Loucy (cell line): ENCODE measurements around the gene ANKS3.

Experiments used
- EZH2phosphoT487 ChIP-seq: fragments of 200-600 bp; IDR thresholded peaks from 2 replicates; pipeline ENCODE4 v1.6.1; 2018; ENCODE audit warnings: antibody characterized with exemption, mild to moderate bottlenecking, moderate library complexity, borderline replicate concordance
- TF ChIP-seq, protein P1 (sequence below): fragments of 200-600 bp; sonication (generic); conservative IDR thresholded peaks from 2 replicates; pipeline ENCODE4 v1.5.1; 2014; ENCODE audit warnings: mild to moderate bottlenecking, antibody characterized with exemption, low read length

DNA sequence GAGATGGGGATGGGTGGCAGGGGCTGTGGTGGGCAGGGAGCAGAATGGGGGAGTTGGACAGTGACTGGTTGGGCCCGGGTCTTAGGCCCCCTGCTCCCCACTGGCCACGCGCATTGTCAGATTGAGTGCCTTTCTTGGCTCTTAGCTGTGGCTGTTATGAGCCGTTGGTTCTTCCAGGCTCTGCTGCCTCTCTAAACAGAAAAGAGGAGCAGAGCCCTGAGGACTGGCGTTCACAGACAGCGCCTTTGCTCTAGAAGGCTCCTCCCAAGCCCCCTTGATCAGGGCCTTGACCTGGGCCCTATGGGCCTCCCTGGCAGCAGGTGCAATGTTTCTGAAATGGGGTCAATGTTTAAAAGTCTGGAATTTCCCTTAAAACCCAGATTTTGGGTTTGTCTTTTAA lies 55.5 kb downstream of the ANKS3 start:
- TF ChIP-seq, protein P1, sequence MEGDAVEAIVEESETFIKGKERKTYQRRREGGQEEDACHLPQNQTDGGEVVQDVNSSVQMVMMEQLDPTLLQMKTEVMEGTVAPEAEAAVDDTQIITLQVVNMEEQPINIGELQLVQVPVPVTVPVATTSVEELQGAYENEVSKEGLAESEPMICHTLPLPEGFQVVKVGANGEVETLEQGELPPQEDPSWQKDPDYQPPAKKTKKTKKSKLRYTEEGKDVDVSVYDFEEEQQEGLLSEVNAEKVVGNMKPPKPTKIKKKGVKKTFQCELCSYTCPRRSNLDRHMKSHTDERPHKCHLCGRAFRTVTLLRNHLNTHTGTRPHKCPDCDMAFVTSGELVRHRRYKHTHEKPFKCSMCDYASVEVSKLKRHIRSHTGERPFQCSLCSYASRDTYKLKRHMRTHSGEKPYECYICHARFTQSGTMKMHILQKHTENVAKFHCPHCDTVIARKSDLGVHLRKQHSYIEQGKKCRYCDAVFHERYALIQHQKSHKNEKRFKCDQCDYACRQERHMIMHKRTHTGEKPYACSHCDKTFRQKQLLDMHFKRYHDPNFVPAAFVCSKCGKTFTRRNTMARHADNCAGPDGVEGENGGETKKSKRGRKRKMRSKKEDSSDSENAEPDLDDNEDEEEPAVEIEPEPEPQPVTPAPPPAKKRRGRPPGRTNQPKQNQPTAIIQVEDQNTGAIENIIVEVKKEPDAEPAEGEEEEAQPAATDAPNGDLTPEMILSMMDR, result no peak
- no peak for TF ChIP-seq EZH2phosphoT487
